Calu3 (cell line): ENCODE results near the gene LGALS8. TPM values are rescaled to one million over a fixed set of nuclear protein-coding genes. Genes with fewer than 3 reads are reported as not detected.

ENCODE experiments used
- BruUV-seq: library from RNA; stranded (reverse); fragments of 400-500 nt; replicated peaks from 2 replicates; lab custom pipeline; 2021; lab: Mats Ljungman, UMichigan
- CTCF ChIA-PET: fragments of 300-600 bp; sonication (Branson Sonifier 250); formaldehyde crosslinking; loops from one replicate; lab custom pipeline; 2022; ENCODE audit warnings: antibody characterized with exemption; lab: Charles Lee
- DNase-seq: peaks from one replicate; pipeline ENCODE4 v3.0.0; 2022
- H3K27ac Mint-ChIP-seq: one replicate; pipeline ENCODE4 v1.8.0; 2022; ENCODE audit warnings: mixed read lengths; ENCODE audit not compliant: unreplicated experiment
- H3K27me3 Mint-ChIP-seq: one replicate; pipeline ENCODE4 v1.8.0; 2022; ENCODE audit warnings: mixed read lengths; ENCODE audit not compliant: unreplicated experiment
- H3K36me3 Mint-ChIP-seq: one replicate; pipeline ENCODE4 v1.8.0; 2022; ENCODE audit warnings: mild to moderate bottlenecking, moderate library complexity, mixed read lengths; ENCODE audit not compliant: insufficient read depth, unreplicated experiment
- H3K4me1 Mint-ChIP-seq: one replicate; pipeline ENCODE4 v1.8.0; 2022; ENCODE audit warnings: mild to moderate bottlenecking, low read depth, mixed read lengths; ENCODE audit not compliant: unreplicated experiment
- H3K4me3 Mint-ChIP-seq: one replicate; pipeline ENCODE4 v1.8.0; 2022; ENCODE audit warnings: mild to moderate bottlenecking, low read depth, moderate library complexity, mixed read lengths; ENCODE audit not compliant: unreplicated experiment
- H3K9me3 Mint-ChIP-seq: one replicate; pipeline ENCODE4 v1.8.0; 2022; ENCODE audit warnings: low read depth, mixed read lengths; ENCODE audit not compliant: unreplicated experiment
- CTCF ChIP-seq: fragments of 200-600 bp; IDR thresholded peaks from one replicate; pipeline ENCODE4 v1.8.0; 2022; ENCODE audit warnings: antibody characterized with exemption; ENCODE audit not compliant: unreplicated experiment
- intact Hi-C: fragments of 100-400 bp; cut with micrococcal nuclease; formaldehyde crosslinking; loops from one replicate; pipeline ENCODE4 v1.10.0; 2022; ENCODE audit not compliant: unreplicated experiment
- total RNA-seq: library from RNA; stranded (reverse); gene quantifications from 2 replicates; pipeline ENCODE4 v1.2.3, GENCODE V29; 2022

The LGALS8 gene
- total RNA-seq, 1 experiment from 2014 or later: 46.5 TPM

GRCh38 chr1:236545621-236546169, 21.9 kb downstream of the LGALS8 start:
- intact Hi-C loops: no loop called here
- CTCF ChIA-PET: no interaction called here
- TF ChIP-seq CTCF: no peak
- H3K4me1 Mint-ChIP-seq: no peaks in the 10 kb centered on the region
- no peak overlapping the region for H3K27ac Mint-ChIP-seq
- H3K36me3 Mint-ChIP-seq: peaks cover 84% of the 10 kb centered on the region
- no peaks in the 10 kb centered on the region for H3K27me3 Mint-ChIP-seq
- H3K9me3 Mint-ChIP-seq: no peaks in the 10 kb centered on the region
- no peak for DNase-seq
- BruUV-seq: no TSS peak
- no peak overlapping the region for H3K4me3 Mint-ChIP-seq

- no peak for DNase-seq
- Mint-ChIP-seq H3K4me1 (no peaks in the 10 kb centered on the region), H3K9me3 (no peaks in the 10 kb centered on the region), H3K27ac (no peak overlapping the region), H3K27me3 (no peaks in the 10 kb centered on the region), H3K4me3 (no peak overlapping the region), H3K36me3 (peaks cover 91% of the 10 kb centered on the region)
- CTCF ChIA-PET: interaction anchor here (0.6 kb wide), 1 partner anchor 51 kb away, joined by 6 read pairs; no protein-coding TSS in a partner anchor
- no peak for TF ChIP-seq CTCF
- intact Hi-C loops: no loop called here
- BruUV-seq: no TSS peak
Measured at GRCh38 chr1:236548452-236548851, 24.7 kb downstream of the LGALS8 start.

GRCh38 chr1:236550961-236551851, 27.4 kb downstream of the LGALS8 start:
- DNase-seq: no peak
- intact Hi-C loops: no loop called here
- no peak for TF ChIP-seq CTCF
- Mint-ChIP-seq H3K9me3 (no peaks in the 10 kb centered on the region), H3K27me3 (no peaks in the 10 kb centered on the region), H3K4me3 (no peak overlapping the region), H3K27ac (no peak overlapping the region), H3K4me1 (no peaks in the 10 kb centered on the region), H3K36me3 (peaks cover 88% of the 10 kb centered on the region)
- no TSS peak for BruUV-seq
- CTCF ChIA-PET: interaction anchor here (0.6 to 0.7 kb wide), 2 partner anchors 36 to 427 kb away, joined by 3 read pairs; no protein-coding TSS in a partner anchor

GRCh38 chr1:236552096-236552495, 28.3 kb downstream of the LGALS8 start:
- CTCF ChIA-PET: interaction anchor here (0.6 kb wide), 1 partner anchor 217 kb away, joined by 3 read pairs; no protein-coding TSS in a partner anchor
- Mint-ChIP-seq H3K9me3 (no peaks in the 10 kb centered on the region), H3K4me3 (no peak overlapping the region), H3K27ac (no peak overlapping the region), H3K36me3 (peaks cover 88% of the 10 kb centered on the region), H3K4me1 (no peaks in the 10 kb centered on the region), H3K27me3 (no peaks in the 10 kb centered on the region)
- intact Hi-C loops: no loop called here
- BruUV-seq: no TSS peak
- no peak for TF ChIP-seq CTCF
- DNase-seq: no peak
